Gastroesophageal sphincter (tissue), 3 donors: ENCODE measurements around the gene PSPH.
"Not testable (repeated sequence)": the region's sequence is repeated elsewhere in the genome, so short reads cannot be mapped to it uniquely, and the experiment has no call there.

Experiments used
- CTCF ChIP-seq, 4 experiments: fragments of 200-600 bp in 2 of 4; fragments of 450-650 bp in 2 of 4; sonication (generic) in 1 of 4; IDR thresholded peaks; one replicate each; pipeline ENCODE4 v1.5.1; 2017 to 2019; ENCODE audit warnings: antibody characterized with exemption in 4 of 4, mild to moderate bottlenecking in 2 of 4, moderate library complexity in 2 of 4
- EP300 ChIP-seq: sonication (generic); formaldehyde crosslinking; IDR thresholded peaks from one replicate; pipeline ENCODE4 v1.6.1; 2017; ENCODE audit warnings: antibody characterized with exemption, mild to moderate bottlenecking
- POLR2A ChIP-seq, 2 donors: fragments of 450-650 bp; IDR thresholded peaks; one replicate each; pipeline ENCODE4 v1.6.1; 2017; ENCODE audit warnings: antibody characterized with exemption in 2 of 2, mild to moderate bottlenecking in 2 of 2, moderate library complexity in 1 of 2
- POLR2AphosphoS5 ChIP-seq: sonication (generic); formaldehyde crosslinking; IDR thresholded peaks from one replicate; pipeline ENCODE4 v1.6.1; 2017; ENCODE audit warnings: antibody characterized with exemption

- TF ChIP-seq CTCF (IDR thresholded peaks at IDR 0.05); POLR2A (IDR thresholded peaks at IDR 0.05); EP300; POLR2AphosphoS5: not testable (repeated sequence)
These were observed 19.7 kb downstream of the PSPH start for GRCh38 chr7:56031556-56031955.
